HCT116 (cell line): ENCODE results near the gene SLC2A9. TPM values are rescaled to one million over a fixed set of nuclear protein-coding genes. Genes with fewer than 3 reads are reported as not detected.

ENCODE experiments used
- ATAC-seq: fragments of 200-7000 bp; cut with Tn5 transposase; 2 replicates; pipeline ENCODE4 v1.9.1; 2020; ENCODE audit warnings: mild to moderate bottlenecking, moderate library complexity
- BruUV-seq: library from RNA; stranded (reverse); fragments of 400-500 nt; replicated peaks from 2 replicates; lab custom pipeline; 2021; lab: Mats Ljungman, UMichigan
- CTCF ChIA-PET: fragments of 300-600 bp; sonication (Branson Sonifier 250); formaldehyde crosslinking; loops from one replicate; lab custom pipeline; 2021; ENCODE audit warnings: antibody characterized with exemption; lab: Charles Lee
- POLR2A ChIA-PET: fragments of 300-600, 350-600 bp; sonication (Branson Sonifier 250); formaldehyde crosslinking; loops from one replicate; lab custom pipeline; 2021; ENCODE audit warnings: antibody characterized with exemption; lab: Charles Lee
- RAD21 ChIA-PET, 2 experiments: fragments of 300-600 bp; sonication (Branson Sonifier 250); formaldehyde crosslinking; loops; one replicate each; lab custom pipeline; 2023; ENCODE audit warnings: low total read pairs in 2 of 2; ENCODE audit not compliant: uncharacterized antibody in 2 of 2, unreplicated experiment in 2 of 2, low non-redundant PET in 1 of 2; lab: Charles Lee
- DNase-seq: peaks from one replicate; pipeline ENCODE4 v3.0.0-alpha.2; 2010; ENCODE audit warnings: low read depth, low spot score
- H2AFZ ChIP-seq: fragments of 200-600 bp; shearing (Covaris generic), sonication (generic); 2 replicates; pipeline ENCODE4 v1.6.1; 2017; ENCODE audit warnings: low read depth, mixed run types, mixed read lengths, antibody characterized with exemption, low read length; ENCODE audit not compliant: poor library complexity, severe bottlenecking
- H3K27ac ChIP-seq: 2 replicates; pipeline ENCODE4 v1.5.1; 2012; ENCODE audit warnings: low read depth, low read length
- H3K27me3 ChIP-seq: fragments of 200-600 bp; sonication (generic); 2 replicates; pipeline ENCODE4 v1.6.1; 2016; ENCODE audit warnings: mixed run types, low read length, mixed read lengths; ENCODE audit not compliant: insufficient read depth
- H3K36me3 ChIP-seq, 2 experiments: fragments of 200-500 bp in 1 of 2; fragments of 200-600 bp in 1 of 2; sonication (Bioruptor generic) in 1 of 2; sonication (generic) in 1 of 2; 2 replicates each; pipeline versions ENCODE4 v1.5.1 to v1.6.1; 2014 to 2016; ENCODE audit warnings: low read length in 2 of 2, inconsistent platforms in 1 of 2, mixed read lengths in 1 of 2, mixed run types in 1 of 2; ENCODE audit not compliant: insufficient read depth in 2 of 2, control insufficient read depth in 1 of 2
- H3K4me1 ChIP-seq, 2 experiments: fragments of 200-600 bp in 1 of 2; sonication (generic) in 1 of 2; 2 replicates each; pipeline versions ENCODE4 v1.5.1 to v1.6.1; 2012 to 2017; ENCODE audit warnings: low read length in 2 of 2, inconsistent platforms in 1 of 2, mild to moderate bottlenecking in 1 of 2, mixed read lengths in 1 of 2, mixed run types in 1 of 2, moderate library complexity in 1 of 2; ENCODE audit not compliant: insufficient read depth in 2 of 2, control insufficient read depth in 1 of 2
- H3K4me2 ChIP-seq: fragments of 200-600 bp; sonication (generic); 2 replicates; pipeline ENCODE4 v1.6.1; 2017; ENCODE audit warnings: mixed run types, low read length, mixed read lengths
- H3K4me3 ChIP-seq, 2 experiments: fragments of 200-600 bp in 1 of 2; sonication (generic) in 1 of 2; replicated peaks in 1 of 2; 2 replicates each; pipeline ENCODE4 v1.5.1; 2011 to 2016; ENCODE audit warnings: low read length in 2 of 2, control low read depth in 1 of 2, low read depth in 1 of 2, mild to moderate bottlenecking in 1 of 2, mixed read lengths in 1 of 2, mixed run types in 1 of 2
- H3K79me2 ChIP-seq: fragments of 200-600 bp; sonication (generic); 2 replicates; pipeline ENCODE4 v1.6.1; 2017; ENCODE audit warnings: mild to moderate bottlenecking, mixed run types, low read length, moderate library complexity, mixed read lengths; ENCODE audit not compliant: insufficient read depth
- H3K9ac ChIP-seq: fragments of 200-600 bp; sonication (generic); 2 replicates; pipeline ENCODE4 v1.6.1; 2016; ENCODE audit warnings: low read length, mixed read lengths
- H3K9me2 ChIP-seq: fragments of 200-600 bp; sonication (generic), shearing (Covaris generic); 2 replicates; pipeline ENCODE4 v1.6.1; 2017; ENCODE audit warnings: mixed run types, mild to moderate bottlenecking, moderate library complexity; ENCODE audit not compliant: insufficient read depth
- H3K9me3 ChIP-seq, 2 experiments: fragments of 200-500 bp in 1 of 2; fragments of 200-600 bp in 1 of 2; sonication (Bioruptor generic) in 1 of 2; sonication (generic) in 1 of 2; 2 replicates each; pipeline ENCODE4 v1.6.1; 2014 to 2017; ENCODE audit warnings: low read length in 2 of 2, mixed read lengths in 2 of 2, inconsistent platforms in 1 of 2, low read depth in 1 of 2, mild to moderate bottlenecking in 1 of 2, mixed run types in 1 of 2, moderate library complexity in 1 of 2; ENCODE audit not compliant: control insufficient read depth in 1 of 2, insufficient read depth in 1 of 2
- H4K20me1 ChIP-seq: fragments of 200-600 bp; sonication (generic), shearing (Covaris generic); 2 replicates; pipeline ENCODE4 v1.6.1; 2017; ENCODE audit warnings: mixed run types, mild to moderate bottlenecking, moderate library complexity; ENCODE audit not compliant: insufficient read depth
- EGR1 ChIP-seq: IDR thresholded peaks from 2 replicates; pipeline ENCODE4 v1.6.1; 2012; ENCODE audit warnings: low read depth
- EZH2phosphoT487 ChIP-seq: fragments of 200-600 bp; IDR thresholded peaks from 2 replicates; pipeline ENCODE4 v1.6.1; 2018; ENCODE audit warnings: antibody characterized with exemption, borderline replicate concordance
- FOSL1 ChIP-seq: IDR thresholded peaks from 2 replicates; pipeline ENCODE4 v1.6.1; 2012; ENCODE audit warnings: low read depth
- JUND ChIP-seq: IDR thresholded peaks from 2 replicates; pipeline ENCODE4 v1.6.1; 2012
- MAX ChIP-seq: IDR thresholded peaks from 2 replicates; pipeline ENCODE4 v1.6.1; 2012
- POLR2A ChIP-seq: IDR thresholded peaks from 2 replicates; pipeline ENCODE4 v1.7.0; 2011; ENCODE audit warnings: borderline replicate concordance; ENCODE audit not compliant: insufficient read depth, insufficient read length; ENCODE audit errors: extremely low read depth
- POLR2AphosphoS5 ChIP-seq: IDR thresholded peaks from 2 replicates; pipeline ENCODE4 v1.6.1; 2011; ENCODE audit warnings: mild to moderate bottlenecking, low read depth, low read length, moderate library complexity
- SRF ChIP-seq: IDR thresholded peaks from 2 replicates; pipeline ENCODE4 v1.6.1; 2012; ENCODE audit warnings: low read depth
- ZBTB33 ChIP-seq: IDR thresholded peaks from 2 replicates; pipeline ENCODE4 v1.6.1; 2011; ENCODE audit warnings: mild to moderate bottlenecking, low read length, moderate library complexity; ENCODE audit not compliant: insufficient replicate concordance; ENCODE audit errors: extremely low read depth
- intact Hi-C: fragments of 100-400 bp; cut with micrococcal nuclease; formaldehyde crosslinking; loops from 2 replicates; pipeline ENCODE4 v1.10.0; 2022
- total RNA-seq: library from RNA; stranded (reverse); gene quantifications from one replicate; pipeline ENCODE4 v1.2.1, GENCODE V29; 2021; ENCODE audit not compliant: unreplicated experiment
- TF ChIP-seq, protein P1 (sequence below): IDR thresholded peaks from 2 replicates; pipeline ENCODE4 v1.6.1; 2012
- TF ChIP-seq, protein P2 (sequence below): IDR thresholded peaks from 2 replicates; pipeline ENCODE4 v1.6.1; 2012; ENCODE audit warnings: low read depth

Gene SLC2A9
- total RNA-seq, 1 experiment from 2014 or later = 2.2 TPM

- RAD21 ChIA-PET = no interaction called here
- CTCF ChIA-PET = no interaction called here
- ATAC-seq (no peak), DNase-seq (no peak)
- no peak overlapping the region for H3K27ac ChIP-seq
- POLR2A ChIA-PET = no interaction called here
- no peaks in the 10 kb centered on the region for H3K9me3 ChIP-seq
- H3K9me2 ChIP-seq = no peaks in the 10 kb centered on the region
- no peak overlapping the region for H3K4me3 ChIP-seq
- no peak overlapping the region for H3K4me2 ChIP-seq
- no peaks in the 10 kb centered on the region for H3K79me2 ChIP-seq
- H4K20me1 ChIP-seq = no peaks in the 10 kb centered on the region
- H3K9ac ChIP-seq = no peak overlapping the region
- no peaks in the 10 kb centered on the region for H3K27me3 ChIP-seq
- TF ChIP-seq, protein P1, sequence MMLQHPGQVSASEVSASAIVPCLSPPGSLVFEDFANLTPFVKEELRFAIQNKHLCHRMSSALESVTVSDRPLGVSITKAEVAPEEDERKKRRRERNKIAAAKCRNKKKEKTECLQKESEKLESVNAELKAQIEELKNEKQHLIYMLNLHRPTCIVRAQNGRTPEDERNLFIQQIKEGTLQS = no peak
- TF ChIP-seq POLR2AphosphoS5 (no peak), FOSL1 (no peak), ZBTB33 (no peak), JUND (no peak), MAX (no peak), EGR1 (no peak), EZH2phosphoT487 (no peak), SRF (no peak), POLR2A (no peak)
- TF ChIP-seq, protein P2, sequence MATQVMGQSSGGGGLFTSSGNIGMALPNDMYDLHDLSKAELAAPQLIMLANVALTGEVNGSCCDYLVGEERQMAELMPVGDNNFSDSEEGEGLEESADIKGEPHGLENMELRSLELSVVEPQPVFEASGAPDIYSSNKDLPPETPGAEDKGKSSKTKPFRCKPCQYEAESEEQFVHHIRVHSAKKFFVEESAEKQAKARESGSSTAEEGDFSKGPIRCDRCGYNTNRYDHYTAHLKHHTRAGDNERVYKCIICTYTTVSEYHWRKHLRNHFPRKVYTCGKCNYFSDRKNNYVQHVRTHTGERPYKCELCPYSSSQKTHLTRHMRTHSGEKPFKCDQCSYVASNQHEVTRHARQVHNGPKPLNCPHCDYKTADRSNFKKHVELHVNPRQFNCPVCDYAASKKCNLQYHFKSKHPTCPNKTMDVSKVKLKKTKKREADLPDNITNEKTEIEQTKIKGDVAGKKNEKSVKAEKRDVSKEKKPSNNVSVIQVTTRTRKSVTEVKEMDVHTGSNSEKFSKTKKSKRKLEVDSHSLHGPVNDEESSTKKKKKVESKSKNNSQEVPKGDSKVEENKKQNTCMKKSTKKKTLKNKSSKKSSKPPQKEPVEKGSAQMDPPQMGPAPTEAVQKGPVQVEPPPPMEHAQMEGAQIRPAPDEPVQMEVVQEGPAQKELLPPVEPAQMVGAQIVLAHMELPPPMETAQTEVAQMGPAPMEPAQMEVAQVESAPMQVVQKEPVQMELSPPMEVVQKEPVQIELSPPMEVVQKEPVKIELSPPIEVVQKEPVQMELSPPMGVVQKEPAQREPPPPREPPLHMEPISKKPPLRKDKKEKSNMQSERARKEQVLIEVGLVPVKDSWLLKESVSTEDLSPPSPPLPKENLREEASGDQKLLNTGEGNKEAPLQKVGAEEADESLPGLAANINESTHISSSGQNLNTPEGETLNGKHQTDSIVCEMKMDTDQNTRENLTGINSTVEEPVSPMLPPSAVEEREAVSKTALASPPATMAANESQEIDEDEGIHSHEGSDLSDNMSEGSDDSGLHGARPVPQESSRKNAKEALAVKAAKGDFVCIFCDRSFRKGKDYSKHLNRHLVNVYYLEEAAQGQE = no peak
- no peaks in the 10 kb centered on the region for H3K4me1 ChIP-seq
- no peaks in the 10 kb centered on the region for H3K36me3 ChIP-seq
- no peak overlapping the region for H2AFZ ChIP-seq
- intact Hi-C loops = no loop called here
- BruUV-seq = no TSS peak
Measured at GRCh38 chr4:9988363-9988749, 32.9 kb downstream of the SLC2A9 start.
